K562 (cell line): ENCODE data around the gene RASGRP1. TPM values are rescaled to one million over a fixed set of nuclear protein-coding genes. Genes with fewer than 3 reads are reported as not detected.

Source experiments
- ATAC-seq: fragments of 200-7000 bp; cut with Tn5 transposase; 3 replicates; pipeline ENCODE4 v1.9.1; 2020; ENCODE audit warnings: moderate library complexity
- BruUV-seq: library from RNA; stranded (reverse); fragments of 400-500 nt; replicated peaks from 2 replicates; lab custom pipeline; 2021; lab: Mats Ljungman, UMichigan
- CTCF ChIA-PET: fragments of 300-600 bp; formaldehyde crosslinking; extraction: SDS; loops from one replicate; lab custom pipeline; 2021; ENCODE audit warnings: low intra/inter-chr PET ratio; lab: Yijun Ruan, JAX
- POLR2A ChIA-PET: fragments of 300-600, 350-650 bp; sonication (Branson Sonifier 250); formaldehyde crosslinking; extraction: SDS; loops from one replicate; lab custom pipeline; 2021; ENCODE audit warnings: antibody characterized with exemption, inconsistent platforms; lab: Yijun Ruan, JAX
- DNase-seq, 4 experiments: peaks; one replicate each; pipeline versions ENCODE4 v3.0.0 to v3.0.0-alpha.2; 2011 to 2018; ENCODE audit warnings: low spot score in 3 of 4, mixed read lengths in 3 of 4; ENCODE audit errors: extremely low read depth in 1 of 4
- FAIRE-seq: peaks from 2 replicates; lab custom pipeline; 2011; peaks lifted over from hg19 to GRCh38; lab: Jason Lieb, UNC
- H2AFZ ChIP-seq: 2 replicates; pipeline ENCODE4 v1.6.0; 2011; ENCODE audit warnings: low read depth, low read length, control low read depth, inconsistent platforms
- H3K27ac ChIP-seq: fragments of 200-600 bp; 3 replicates; pipeline ENCODE4 v1.8.0; 2011; ENCODE audit warnings: low read depth, mild to moderate bottlenecking, control low read depth, inconsistent platforms, low read length, moderate library complexity, mixed read lengths; ENCODE audit errors: extremely low read depth
- H3K27me3 ChIP-seq, 2 experiments: fragments of 300-600 bp in 1 of 2; 2 replicates in 1 of 2; 3 replicates in 1 of 2; pipeline versions ENCODE4 v1.6.0 to v1.8.0; 2011; ENCODE audit warnings: inconsistent platforms in 2 of 2, low read length in 2 of 2, mild to moderate bottlenecking in 1 of 2, mixed read lengths in 1 of 2, moderate library complexity in 1 of 2; ENCODE audit not compliant: control insufficient read depth in 2 of 2, insufficient read depth in 2 of 2
- H3K36me3 ChIP-seq: fragments of 300-600 bp; 3 replicates; pipeline ENCODE4 v1.8.0; 2011; ENCODE audit warnings: mild to moderate bottlenecking, low read length, inconsistent platforms; ENCODE audit not compliant: control insufficient read depth, insufficient read depth
- H3K4me1 ChIP-seq, 2 experiments: fragments of 200-600 bp in 1 of 2; replicated peaks in 1 of 2; 2 replicates in 1 of 2; 3 replicates in 1 of 2; pipeline versions ENCODE4 v1.5.1 to v1.8.0; 2011; ENCODE audit warnings: inconsistent platforms in 2 of 2, low read length in 2 of 2, mild to moderate bottlenecking in 1 of 2, mixed read lengths in 1 of 2, moderate library complexity in 1 of 2; ENCODE audit not compliant: control insufficient read depth in 2 of 2, insufficient read depth in 2 of 2
- H3K4me2 ChIP-seq: 2 replicates; pipeline ENCODE4 v1.6.1; 2011; ENCODE audit warnings: low read length, control low read depth, inconsistent platforms, mixed read lengths; ENCODE audit not compliant: insufficient read depth
- H3K4me3 ChIP-seq: fragments of 200-600 bp; sonication (generic), shearing (Covaris generic); 2 replicates; pipeline ENCODE4 v1.5.1; 2016; ENCODE audit warnings: control low read depth, inconsistent platforms
- H3K79me2 ChIP-seq: fragments of 200-600 bp; 3 replicates; pipeline ENCODE4 v1.8.0; 2011; ENCODE audit warnings: low read length, inconsistent platforms; ENCODE audit not compliant: control insufficient read depth, insufficient read depth
- H3K9ac ChIP-seq, 2 experiments: 2 replicates each; pipeline versions ENCODE4 v1.6.0 to v1.6.1; 2011; ENCODE audit warnings: low read depth in 2 of 2, low read length in 2 of 2, control low read depth in 1 of 2, inconsistent platforms in 1 of 2, mild to moderate bottlenecking in 1 of 2, mixed read lengths in 1 of 2; ENCODE audit not compliant: insufficient read depth in 1 of 2
- H3K9me1 ChIP-seq: one replicate; pipeline ENCODE4 v1.6.0; 2011; ENCODE audit warnings: inconsistent platforms, mild to moderate bottlenecking, low read length, moderate library complexity; ENCODE audit not compliant: control insufficient read depth, insufficient read depth
- H3K9me3 ChIP-seq: replicated peaks from 2 replicates; pipeline ENCODE4 v1.5.1; 2011; ENCODE audit warnings: low read depth, low read length, inconsistent platforms; ENCODE audit not compliant: control insufficient read depth, insufficient read depth
- H4K20me1 ChIP-seq: replicated peaks from 2 replicates; pipeline ENCODE4 v1.6.1; 2011; ENCODE audit warnings: low read length, inconsistent platforms, mixed read lengths; ENCODE audit not compliant: control insufficient read depth, insufficient read depth
- ETV5 ChIP-seq: sonication (generic); formaldehyde crosslinking; IDR thresholded peaks from 2 replicates; pipeline ENCODE4 v1.4.0; 2020; ENCODE audit warnings: low read depth, mild to moderate bottlenecking, missing genetic modification reagents
- FOXP1 ChIP-seq: sonication (generic); formaldehyde crosslinking; IDR thresholded peaks from 2 replicates; pipeline ENCODE4 v1.8.0; 2022; ENCODE audit warnings: mild to moderate bottlenecking, missing genetic modification reagents
- LCOR ChIP-seq: sonication (generic); formaldehyde crosslinking; IDR thresholded peaks from 2 replicates; pipeline ENCODE4 v1.8.0; 2022; ENCODE audit warnings: mild to moderate bottlenecking, missing genetic modification reagents
- NBN ChIP-seq: fragments of 450-650 bp; IDR thresholded peaks from 2 replicates; pipeline ENCODE4 v1.6.1; 2016; ENCODE audit warnings: low read depth, mild to moderate bottlenecking
- NUFIP1 ChIP-seq: fragments of 450-650 bp; IDR thresholded peaks from 2 replicates; pipeline ENCODE4 v1.6.1; 2018; ENCODE audit not compliant: partially characterized antibody
- SMARCA4 ChIP-seq: fragments of 450-650 bp; IDR thresholded peaks from 2 replicates; pipeline ENCODE4 v1.6.1; 2016
- SRSF1 ChIP-seq: fragments of 200-400 bp; formaldehyde crosslinking; IDR thresholded peaks from 2 replicates; pipeline ENCODE4 v1.6.1; 2017; ENCODE audit warnings: mild to moderate bottlenecking, low read depth, low read length, moderate library complexity
- TBP ChIP-seq: optimal IDR thresholded peaks from 2 replicates; pipeline ENCODE3; 2011; ENCODE audit warnings: low read depth, low read length, improper control_type of control experiment
- THAP12 ChIP-seq: fragments of 250-450 bp; sonication (Bioruptor Pico); IDR thresholded peaks from 2 replicates; pipeline ENCODE4 v1.9.0; 2021; ENCODE audit warnings: mild to moderate bottlenecking, inconsistent platforms
- ZBTB49 ChIP-seq: sonication (generic); formaldehyde crosslinking; IDR thresholded peaks from 2 replicates; pipeline ENCODE4 v1.8.0; 2022; ENCODE audit warnings: missing genetic modification reagents, mild to moderate bottlenecking, borderline replicate concordance
- ZNF395 ChIP-seq: fragments of 200-800 bp; sonication (Bioruptor generic); IDR thresholded peaks from 2 replicates; pipeline ENCODE4 v1.6.1; 2017; ENCODE audit warnings: missing genetic modification characterization, missing compliant biosample characterization
- WGBS: fragments of 100-300 bp; shearing (Covaris generic); methylation state at CpG from one replicate; pipeline ENCODE4 v1.1.6; 2016; ENCODE audit warnings: low coverage, mixed read lengths; ENCODE audit not compliant: insufficient coverage; ENCODE audit errors: missing lambda C conversion rate; 5-methylcytosine and 5-hydroxymethylcytosine counted together
- in situ Hi-C: fragments of 300-500 bp; cut with MboI; formaldehyde crosslinking; loops from 4 replicates; pipeline ENCODE4 v1.15.0; 2018; ENCODE audit warnings: inconsistent platforms, mixed read lengths
- intact Hi-C: fragments of 100-400 bp; cut with micrococcal nuclease; formaldehyde crosslinking; loops from 2 replicates; pipeline ENCODE4 v1.14.2; 2022
- polyA plus RNA-seq, 8 experiments: library from polyadenylated mRNA; depleted of rRNA in 4 of 8; stranded (reverse) in 5 of 8; unstranded in 3 of 8; fragments of >200 nt; fragmentation: Nextera tagmentation in 2 of 8; fragmentation: Illumina TruSeq in 1 of 8; extraction: Ambion mirVana in 2 of 8; extraction: Trizol in 1 of 8; gene quantifications; 2 replicates each; pipeline versions ENCODE4 v1.2.1 to v1.2.3, GENCODE V29; 2011 to 2014; ENCODE audit warnings: inconsistent platforms in 1 of 8, missing spikeins in 1 of 8
- total RNA-seq, 7 experiments: library from RNA; depleted of rRNA in 6 of 7; stranded (reverse); fragments of >200 nt in 6 of 7; fragmentation: Illumina TruSeq in 2 of 7; extraction: Trizol in 2 of 7; gene quantifications; 2 replicates each; pipeline versions ENCODE4 v1.2.1 to v1.2.3, GENCODE V29; 2011 to 2021; ENCODE audit warnings: low replicate concordance in 1 of 7

RASGRP1 gene
- total and polyA plus RNA-seq, 9 of the 15 experiments (the other 6 are each of a cell fraction or from before 2014, with no cell fraction given) = 0.14 to 0.72 (median 0.31) TPM

GRCh38 chr15:38541026-38541425 lies 23.6 kb downstream of the RASGRP1 start:
- Histone ChIP-seq H3K4me1 (peaks cover 0 to 2% of the 10 kb centered on the region in 2 experiments; a peak in 1 of 5 replicates), H3K9me3 (no peaks in the 10 kb centered on the region), H3K27me3 (no peaks in the 10 kb centered on the region), H3K79me2 (no peaks in the 10 kb centered on the region), H3K9ac (no peak overlapping the region), H4K20me1 (no peaks in the 10 kb centered on the region), H2AFZ (no peak overlapping the region), H3K9me1 (no peaks in the 10 kb centered on the region), H3K4me3 (no peak overlapping the region), H3K27ac (no peak overlapping the region), H3K4me2 (no peak overlapping the region), H3K36me3 (no peaks in the 10 kb centered on the region)
- WGBS = 10% methylated on average over 7 of the region's 7 CpGs
- ATAC-seq = no peak
- intact Hi-C loops (no loop called here), in situ Hi-C loops (no loop called here)
- no TSS peak for BruUV-seq
- DNase-seq = no peak
- FAIRE-seq = no peak
- ChIA-PET POLR2A (interaction anchor here (0.6 kb wide), 1 partner anchor 212 kb away, joined by 3 read pairs; no protein-coding TSS in a partner anchor), CTCF (no interaction called here)
- TF ChIP-seq TBP = no peak
- no peak for TF ChIP-seq NBN
- no peak for TF ChIP-seq ZNF395 (CRISPR knock-in tag)
- no peak for TF ChIP-seq ETV5 (CRISPR knock-in tag)
- TF ChIP-seq FOXP1 (CRISPR knock-in tag) = no peak
- no peak for TF ChIP-seq ZBTB49
- no peak for TF ChIP-seq LCOR (CRISPR knock-in tag)
- no peak for TF ChIP-seq THAP12 (CRISPR knock-in tag)
- no peak for TF ChIP-seq SMARCA4
- TF ChIP-seq SRSF1 = no peak
- TF ChIP-seq NUFIP1 = no peak
